Choroid plexus epithelial cell (primary cell): ENCODE results near the gene TMEM254.

ENCODE experiments used
- DNase-seq: peaks from one replicate; pipeline ENCODE4 v3.0.0-alpha.2; 2010; ENCODE audit warnings: low read depth
- H3K4me3 ChIP-seq: 2 replicates; pipeline ENCODE4 v1.5.1; 2011; ENCODE audit warnings: low read depth, mild to moderate bottlenecking, control low read depth, low read length, moderate library complexity
- CTCF ChIP-seq: conservative IDR thresholded peaks from 2 replicates; pipeline ENCODE4 v1.5.1; 2011; ENCODE audit warnings: low read depth, mild to moderate bottlenecking, control low read depth, inconsistent platforms, low read length, moderate library complexity

Gene TMEM254

GRCh38 chr10:80137031-80137862 lies 58.8 kb downstream of the TMEM254 start:
- TF ChIP-seq CTCF: no peak
- no peak overlapping the region for H3K4me3 ChIP-seq
- no peak for DNase-seq

- TF ChIP-seq CTCF: no peak
- no peak for DNase-seq
- H3K4me3 ChIP-seq: no peak overlapping the region
Observed at GRCh38 chr10:80137920-80138319, 59.5 kb downstream of the TMEM254 start.

GRCh38 chr10:80139265-80139664 lies 60.8 kb downstream of the TMEM254 start:
- H3K4me3 ChIP-seq: no peak overlapping the region
- DNase-seq: no peak
- TF ChIP-seq CTCF: no peak

- no peak for TF ChIP-seq CTCF
- DNase-seq: no peak
- no peak overlapping the region for H3K4me3 ChIP-seq
Observed at GRCh38 chr10:80140251-80140650, 61.8 kb downstream of the TMEM254 start.

GRCh38 chr10:80141696-80142460 lies 63.4 kb downstream of the TMEM254 start:
- DNase-seq: no peak
- H3K4me3 ChIP-seq: no peak overlapping the region
- no peak for TF ChIP-seq CTCF
